ENCODE results near the gene SEMA6A. TPM values are rescaled to one million over a fixed set of nuclear protein-coding genes. Genes with fewer than 3 reads are reported as not detected.

Gene SEMA6A
- total RNA-seq, 1 experiment from 2014 or later, result 2.1 TPM

- Mint-ChIP-seq H3K4me3 (ENCODE audit: unreplicated experiment) (no peak overlapping the region), H3K27me3 (ENCODE audit: insufficient read depth, unreplicated experiment) (no peaks in the 10 kb centered on the region), H3K36me3 (ENCODE audit: insufficient read depth, unreplicated experiment) (no peaks in the 10 kb centered on the region), H3K4me1 (ENCODE audit: insufficient read depth, unreplicated experiment) (no peaks in the 10 kb centered on the region), H3K9me3 (ENCODE audit: unreplicated experiment) (no peaks in the 10 kb centered on the region), H3K27ac (ENCODE audit: low read depth, unreplicated experiment) (no peak overlapping the region)
- DNase-seq (ENCODE audit: unreplicated experiment), result peak; percentile 52
- TF ChIP-seq CTCF (IDR thresholded peaks at IDR 0.05; ENCODE audit: unreplicated experiment), result peak; percentile 72
- CTCF ChIA-PET, result interaction anchor here (0.6 to 2.7 kb wide), 34 partner anchors 8 to 1930 kb away, joined by 3 to 13 read pairs (median 3); partner anchors contain the start of gene SEMA6A
- BruUV-seq (replicated peaks), result no TSS peak
- intact Hi-C loops (cut with micrococcal nuclease), result loop anchor here (1.0 to 10.0 kb wide), 3 partner anchors 391 to 937 kb away; no protein-coding TSS in a partner anchor
- POLR2A ChIA-PET, result no interaction called here
Observed at GRCh38 chr5:116557669-116558271, 16.9 kb downstream of the SEMA6A start.

GRCh38 chr5:116554764-116555163 is 19.9 kb downstream of the SEMA6A start:
- Mint-ChIP-seq H3K4me1 (ENCODE audit: insufficient read depth, unreplicated experiment) (no peaks in the 10 kb centered on the region), H3K9me3 (ENCODE audit: unreplicated experiment) (no peaks in the 10 kb centered on the region), H3K4me3 (ENCODE audit: unreplicated experiment) (no peak overlapping the region), H3K27ac (ENCODE audit: low read depth, unreplicated experiment) (no peak overlapping the region), H3K36me3 (ENCODE audit: insufficient read depth, unreplicated experiment) (no peaks in the 10 kb centered on the region), H3K27me3 (ENCODE audit: insufficient read depth, unreplicated experiment) (no peaks in the 10 kb centered on the region)
- ChIA-PET POLR2A (no interaction called here), CTCF (interaction anchor here (0.6 to 1.9 kb wide), 6 partner anchors 17 to 841 kb away, joined by 3 to 6 read pairs (median 3); no protein-coding TSS in a partner anchor)
- no TSS peak for BruUV-seq (replicated peaks)
- TF ChIP-seq CTCF (IDR thresholded peaks at IDR 0.05; ENCODE audit: unreplicated experiment), result no peak
- no peak for DNase-seq (ENCODE audit: unreplicated experiment)
- intact Hi-C loops (cut with micrococcal nuclease), result loop anchor here (10.0 kb wide), 1 partner anchor 940 kb away; no protein-coding TSS in a partner anchor

GRCh38 chr5:116553366-116553765 is 21.3 kb downstream of the SEMA6A start:
- H3K4me1 Mint-ChIP-seq (ENCODE audit: insufficient read depth, unreplicated experiment), result no peaks in the 10 kb centered on the region
- DNase-seq (ENCODE audit: unreplicated experiment), result no peak
- H3K9me3 Mint-ChIP-seq (ENCODE audit: unreplicated experiment), result no peaks in the 10 kb centered on the region
- ChIA-PET POLR2A (no interaction called here), CTCF (interaction anchor here (0.6 to 0.9 kb wide), 3 partner anchors 9 to 27 kb away, joined by 3 to 4 read pairs (median 4); no protein-coding TSS in a partner anchor)
- no peak for TF ChIP-seq CTCF (IDR thresholded peaks at IDR 0.05; ENCODE audit: unreplicated experiment)
- no peaks in the 10 kb centered on the region for H3K36me3 Mint-ChIP-seq (ENCODE audit: insufficient read depth, unreplicated experiment)
- no TSS peak for BruUV-seq (replicated peaks)
- no peak overlapping the region for H3K27ac Mint-ChIP-seq (ENCODE audit: low read depth, unreplicated experiment)
- intact Hi-C loops (cut with micrococcal nuclease), result loop anchor here (10.0 kb wide), 1 partner anchor 941 kb away; no protein-coding TSS in a partner anchor
- no peaks in the 10 kb centered on the region for H3K27me3 Mint-ChIP-seq (ENCODE audit: insufficient read depth, unreplicated experiment)
- H3K4me3 Mint-ChIP-seq (ENCODE audit: unreplicated experiment), result no peak overlapping the region

GRCh38 chr5:116550082-116550481 is 24.5 kb downstream of the SEMA6A start:
- Mint-ChIP-seq H3K4me1 (ENCODE audit: insufficient read depth, unreplicated experiment) (no peaks in the 10 kb centered on the region), H3K9me3 (ENCODE audit: unreplicated experiment) (peaks cover 8% of the 10 kb centered on the region), H3K36me3 (ENCODE audit: insufficient read depth, unreplicated experiment) (no peaks in the 10 kb centered on the region), H3K4me3 (ENCODE audit: unreplicated experiment) (no peak overlapping the region), H3K27ac (ENCODE audit: low read depth, unreplicated experiment) (no peak overlapping the region), H3K27me3 (ENCODE audit: insufficient read depth, unreplicated experiment) (no peaks in the 10 kb centered on the region)
- POLR2A ChIA-PET, result no interaction called here
- intact Hi-C loops (cut with micrococcal nuclease), result loop anchor here (10.0 kb wide), 1 partner anchor 945 kb away; no protein-coding TSS in a partner anchor
- BruUV-seq (replicated peaks), result no TSS peak
- no peak for DNase-seq (ENCODE audit: unreplicated experiment)
- CTCF ChIA-PET, result no interaction called here
- no peak for TF ChIP-seq CTCF (IDR thresholded peaks at IDR 0.05; ENCODE audit: unreplicated experiment)

Data from MCF 10A (cell line).